HepG2 (cell line): ENCODE results near the gene CTNNA3.

Source experiments
- DZIP1 ChIP-seq: sonication (generic); formaldehyde crosslinking; IDR thresholded peaks from 2 replicates; pipeline ENCODE4 v1.5.0; 2020; ENCODE audit warnings: mild to moderate bottlenecking, missing genetic modification reagents
- NR3C1 ChIP-seq: sonication (generic); formaldehyde crosslinking; IDR thresholded peaks from 2 replicates; pipeline ENCODE4 v1.4.0; 2020; ENCODE audit warnings: missing genetic modification reagents
- SAFB2 ChIP-seq: sonication (generic); formaldehyde crosslinking; IDR thresholded peaks from 2 replicates; pipeline ENCODE4 v1.5.1; 2020; ENCODE audit warnings: missing genetic modification reagents, low read depth, mild to moderate bottlenecking, borderline replicate concordance
- SOX6 ChIP-seq, 2 experiments: fragments of 450-650 bp in 1 of 2; sonication (generic) in 1 of 2; formaldehyde crosslinking in 1 of 2; IDR thresholded peaks; 2 replicates each; pipeline versions ENCODE4 v1.4.0 to v1.6.1; 2017 to 2020; ENCODE audit warnings: antibody characterized with exemption in 1 of 2, mild to moderate bottlenecking in 1 of 2, missing genetic modification reagents in 1 of 2
- SP2 ChIP-seq: sonication (generic); formaldehyde crosslinking; IDR thresholded peaks from 2 replicates; pipeline ENCODE4 v1.5.1; 2020; ENCODE audit warnings: mild to moderate bottlenecking, missing genetic modification reagents
- TARDBP ChIP-seq: sonication (generic); formaldehyde crosslinking; IDR thresholded peaks from 2 replicates; pipeline ENCODE4 v1.8.0; 2022; ENCODE audit warnings: mild to moderate bottlenecking, missing genetic modification reagents
- ZNF160 ChIP-seq: sonication (generic); formaldehyde crosslinking; IDR thresholded peaks from 2 replicates; pipeline ENCODE4 v1.8.0; 2022; ENCODE audit warnings: mild to moderate bottlenecking, inconsistent platforms, missing genetic modification reagents
- ZNF670 ChIP-seq: sonication (generic); formaldehyde crosslinking; IDR thresholded peaks from 2 replicates; pipeline ENCODE4 v1.8.0; 2022; ENCODE audit warnings: mild to moderate bottlenecking, missing genetic modification reagents, borderline replicate concordance

- TF ChIP-seq SP2 (CRISPR knock-in tag) (no peak), NR3C1 (no peak), SOX6 (IDR thresholded peaks at IDR 0.05) (no peak), SOX6 (CRISPR knock-in tag; IDR thresholded peaks at IDR 0.05) (no peak), ZNF160 (no peak), ZNF670 (CRISPR knock-in tag) (no peak), TARDBP (CRISPR knock-in tag) (no peak), SAFB2 (no peak), DZIP1 (CRISPR knock-in tag) (no peak)
Observed at GRCh38 chr10:67527351-67527750, 168.6 kb downstream of the CTNNA3 start.
